ENCODE measurements around the gene MESD. TPM values are rescaled to one million over a fixed set of nuclear protein-coding genes. Genes with fewer than 3 reads are reported as not detected.

Gene MESD
- total RNA-seq, 2 experiments from 2014 or later: 20.0 to 20.5 TPM

DNA sequence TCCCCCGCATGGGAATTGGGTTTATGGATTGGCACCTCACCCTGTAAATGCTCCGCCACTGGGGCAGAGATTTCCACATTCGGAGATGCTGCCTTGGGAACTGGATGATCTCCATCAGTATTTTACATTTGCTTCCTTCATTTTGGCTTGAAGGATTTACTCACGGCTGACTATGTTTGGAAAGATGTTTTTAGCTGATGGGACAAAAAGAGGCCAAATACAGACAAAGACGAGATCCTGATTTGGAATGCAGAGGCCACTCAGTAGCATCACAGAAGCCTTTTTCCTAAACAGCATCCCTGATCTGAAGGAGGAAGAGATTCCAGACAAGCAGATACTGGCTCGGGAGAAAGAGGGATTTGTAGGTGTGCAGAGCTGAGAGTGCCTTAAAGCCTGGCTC is 76.9 kb downstream of the MESD start:
- no peaks in the 10 kb centered on the region for H3K27me3 Mint-ChIP-seq
- no peak overlapping the region for H3K27ac Mint-ChIP-seq
- H3K36me3 Mint-ChIP-seq: peaks cover 18% of the 10 kb centered on the region
- POLR2A ChIA-PET: no interaction called here
- no peaks in the 10 kb centered on the region for H3K4me1 Mint-ChIP-seq (ENCODE audit: low read depth)
- DNase-seq: no peak
- H3K9me3 Mint-ChIP-seq: peaks cover 4% of the 10 kb centered on the region
- intact Hi-C loops (cut with micrococcal nuclease): no loop called here
- no peak overlapping the region for H3K4me3 Mint-ChIP-seq
- CTCF ChIA-PET: no interaction called here

DNA sequence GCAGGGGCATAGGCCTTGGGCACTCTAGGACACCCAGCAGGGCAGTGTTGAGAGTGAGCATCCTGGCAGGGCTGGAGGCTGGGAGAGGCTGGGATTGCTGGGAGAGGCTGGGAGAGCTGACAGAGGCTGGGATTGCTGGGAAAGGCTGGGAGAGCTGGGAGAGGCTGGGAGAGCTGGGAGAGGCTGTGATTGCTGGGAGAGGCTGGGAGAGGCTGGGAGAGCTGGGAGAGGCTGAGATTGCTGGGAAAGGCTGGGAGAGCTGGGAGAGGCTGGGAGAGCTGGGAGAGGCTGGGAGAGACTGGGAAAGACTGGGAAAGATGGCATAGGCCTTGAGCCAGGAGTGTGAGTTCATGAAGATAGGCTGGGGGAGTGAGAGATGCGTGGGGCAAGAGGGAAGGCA is 77.8 kb downstream of the MESD start:
- DNase-seq: no peak
- CTCF ChIA-PET: interaction anchor here (0.6 to 1.1 kb wide), 3 partner anchors 211 to 354 kb away, joined by 3 to 8 read pairs (median 4); no protein-coding TSS in a partner anchor
- H3K27me3 Mint-ChIP-seq: no peaks in the 10 kb centered on the region
- H3K4me3 Mint-ChIP-seq: no peak overlapping the region
- intact Hi-C loops (cut with micrococcal nuclease): no loop called here
- H3K27ac Mint-ChIP-seq: no peak overlapping the region
- H3K9me3 Mint-ChIP-seq: peaks cover 4% of the 10 kb centered on the region
- POLR2A ChIA-PET: no interaction called here
- peaks cover 19% of the 10 kb centered on the region for H3K36me3 Mint-ChIP-seq
- no peaks in the 10 kb centered on the region for H3K4me1 Mint-ChIP-seq (ENCODE audit: low read depth)

DNA sequence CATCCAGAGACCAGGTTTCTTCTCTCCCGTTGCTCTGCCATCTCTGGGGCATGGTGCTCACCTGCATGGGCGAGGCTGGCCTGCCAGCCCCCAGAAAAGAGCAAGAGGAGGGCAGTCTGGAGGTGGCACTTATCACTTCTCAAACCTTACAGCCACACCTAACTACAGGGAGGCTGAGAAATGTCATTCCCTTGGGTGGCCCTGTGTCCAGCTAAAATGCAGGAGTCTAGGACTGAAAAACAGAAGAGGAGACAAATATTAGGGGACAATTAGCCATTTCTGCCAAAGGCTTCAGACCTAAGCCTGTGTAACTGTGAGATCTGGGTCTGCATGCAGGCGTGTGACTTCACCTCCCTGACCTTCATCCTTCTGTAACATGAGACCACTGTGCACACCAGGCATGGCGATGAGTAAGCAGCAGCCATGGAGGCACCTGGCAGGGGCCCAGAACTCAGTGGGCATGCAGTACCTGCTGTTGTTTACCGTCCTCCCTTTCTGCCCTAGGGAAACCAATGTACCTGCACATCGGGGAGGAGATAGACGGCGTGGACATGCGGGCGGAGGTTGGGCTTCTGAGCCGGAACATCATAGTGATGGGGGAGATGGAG is 83.4 kb downstream of the MESD start:
- POLR2A ChIA-PET: no interaction called here
- no peak for DNase-seq
- CTCF ChIA-PET: no interaction called here
- no peak overlapping the region for H3K27ac Mint-ChIP-seq
- no peaks in the 10 kb centered on the region for H3K27me3 Mint-ChIP-seq
- intact Hi-C loops (cut with micrococcal nuclease): no loop called here
- H3K4me1 Mint-ChIP-seq (ENCODE audit: low read depth): no peaks in the 10 kb centered on the region
- peaks cover 19% of the 10 kb centered on the region for H3K36me3 Mint-ChIP-seq
- H3K9me3 Mint-ChIP-seq: peaks cover 4% of the 10 kb centered on the region
- H3K4me3 Mint-ChIP-seq: no peak overlapping the region

DNA sequence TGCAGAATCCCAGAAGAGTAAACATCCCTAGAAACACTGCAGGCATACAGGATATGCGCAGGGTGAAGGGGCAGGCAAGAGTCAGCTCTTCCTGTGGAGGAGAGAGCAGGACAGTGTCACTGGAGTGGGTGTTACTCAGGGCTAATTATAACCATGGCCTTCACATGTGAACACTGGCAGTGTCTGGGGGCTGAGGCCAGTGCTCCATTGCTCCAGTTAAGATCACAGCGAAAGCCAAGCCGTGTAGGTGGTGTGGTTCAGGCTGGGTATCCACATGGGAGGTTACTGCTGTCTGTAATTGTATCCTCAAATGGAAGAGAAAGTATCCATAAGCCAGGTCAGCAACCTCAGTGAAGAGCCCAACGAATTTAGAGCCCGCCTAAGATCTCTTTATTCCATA is 84.6 kb downstream of the MESD start:
- DNase-seq: no peak
- H3K4me1 Mint-ChIP-seq (ENCODE audit: low read depth): no peaks in the 10 kb centered on the region
- no peak overlapping the region for H3K4me3 Mint-ChIP-seq
- CTCF ChIA-PET: no interaction called here
- H3K9me3 Mint-ChIP-seq: peaks cover 4% of the 10 kb centered on the region
- no peak overlapping the region for H3K27ac Mint-ChIP-seq
- no peaks in the 10 kb centered on the region for H3K27me3 Mint-ChIP-seq
- peaks cover 11% of the 10 kb centered on the region for H3K36me3 Mint-ChIP-seq
- POLR2A ChIA-PET: no interaction called here
- intact Hi-C loops (cut with micrococcal nuclease): no loop called here

DNA sequence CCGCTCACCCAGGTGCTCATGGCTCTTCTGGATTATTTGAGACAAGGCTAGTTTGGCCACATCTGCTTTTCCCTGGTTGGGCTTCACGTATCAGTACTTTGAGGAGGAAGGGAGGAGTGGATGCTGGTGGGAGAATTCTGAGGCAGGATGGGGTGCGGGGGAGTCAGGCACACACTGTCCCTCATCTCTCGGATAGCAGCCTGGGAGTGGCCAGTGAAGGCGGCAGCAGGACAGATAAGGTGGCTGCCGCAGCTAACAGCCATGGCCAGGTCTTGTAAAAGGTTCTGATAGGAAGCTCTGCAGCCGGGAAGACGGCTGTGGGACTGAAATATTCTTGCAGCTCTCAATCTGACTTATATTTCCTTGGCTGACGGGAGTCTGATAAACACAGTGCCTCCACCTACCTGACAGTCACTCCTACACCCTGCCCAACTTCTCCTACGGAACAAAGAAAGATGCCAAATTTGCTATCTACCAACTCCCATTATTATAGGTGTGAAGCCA is 87.3 kb downstream of the MESD start:
- H3K4me1 Mint-ChIP-seq (ENCODE audit: low read depth): no peaks in the 10 kb centered on the region
- peaks cover 2% of the 10 kb centered on the region for H3K36me3 Mint-ChIP-seq
- H3K4me3 Mint-ChIP-seq: no peak overlapping the region
- no peaks in the 10 kb centered on the region for H3K9me3 Mint-ChIP-seq
- ChIA-PET POLR2A (no interaction called here), CTCF (no interaction called here)
- DNase-seq: no peak
- H3K27ac Mint-ChIP-seq: no peak overlapping the region
- H3K27me3 Mint-ChIP-seq: no peaks in the 10 kb centered on the region
- intact Hi-C loops (cut with micrococcal nuclease): no loop called here

DNA sequence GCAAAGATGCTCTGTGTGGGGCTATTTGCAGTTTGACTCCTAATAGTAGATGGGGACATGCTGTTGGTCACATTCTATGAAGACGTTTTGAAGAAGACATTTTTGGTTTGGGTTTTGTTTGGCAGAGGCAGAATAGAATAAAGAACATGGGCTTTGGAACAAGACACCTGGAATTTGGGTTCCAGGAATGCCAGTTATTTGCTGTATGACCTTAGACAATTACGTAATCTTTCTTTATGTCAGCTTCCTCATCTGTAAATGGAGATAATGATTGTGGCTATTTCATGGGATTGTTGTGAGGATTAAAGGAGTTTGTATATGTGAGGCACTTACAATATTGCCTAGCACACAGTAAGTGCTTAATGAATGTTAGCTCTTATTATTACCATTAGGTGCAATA is 91.6 kb downstream of the MESD start:
- Mint-ChIP-seq H3K27me3 (no peaks in the 10 kb centered on the region), H3K9me3 (peaks cover 13% of the 10 kb centered on the region), H3K4me1 (ENCODE audit: low read depth) (no peaks in the 10 kb centered on the region), H3K36me3 (peaks cover 18% of the 10 kb centered on the region), H3K4me3 (no peak overlapping the region), H3K27ac (no peak overlapping the region)
- no peak for DNase-seq
- POLR2A ChIA-PET: no interaction called here
- intact Hi-C loops (cut with micrococcal nuclease): no loop called here
- CTCF ChIA-PET: no interaction called here

Small RNA genes lying within 50 kb of the gene (microRNA-seq; reads per million reads assigned to microRNA genes)
- not detected for gene MIR4514 (ENCODE audit: borderline microRNAs expressed, borderline number of aligned reads, borderline replicate concordance)

Other genes starting within 250 kb of the MESD start
- gene CEMIP, start 210.4 kb downstream of the MESD start, total RNA-seq: under 1 TPM in 1 of 2 experiments, not detected in 1; 0.07 TPM
- gene TLNRD1, start 11.1 kb upstream of the MESD start, total RNA-seq: 10 to 100 TPM; 23.5 to 25.4 TPM
- not detected for gene CFAP161, start 144.5 kb upstream of the MESD start, total RNA-seq
- gene IL16, start 207.1 kb upstream of the MESD start, total RNA-seq: 10 to 100 TPM; 58.8 to 63.1 TPM